ENCODE data around the gene NOBOX.

GRCh38 chr7:144390481-144390880 lies 13.0 kb downstream of the NOBOX start:
- TF ChIP-seq, protein P1, sequence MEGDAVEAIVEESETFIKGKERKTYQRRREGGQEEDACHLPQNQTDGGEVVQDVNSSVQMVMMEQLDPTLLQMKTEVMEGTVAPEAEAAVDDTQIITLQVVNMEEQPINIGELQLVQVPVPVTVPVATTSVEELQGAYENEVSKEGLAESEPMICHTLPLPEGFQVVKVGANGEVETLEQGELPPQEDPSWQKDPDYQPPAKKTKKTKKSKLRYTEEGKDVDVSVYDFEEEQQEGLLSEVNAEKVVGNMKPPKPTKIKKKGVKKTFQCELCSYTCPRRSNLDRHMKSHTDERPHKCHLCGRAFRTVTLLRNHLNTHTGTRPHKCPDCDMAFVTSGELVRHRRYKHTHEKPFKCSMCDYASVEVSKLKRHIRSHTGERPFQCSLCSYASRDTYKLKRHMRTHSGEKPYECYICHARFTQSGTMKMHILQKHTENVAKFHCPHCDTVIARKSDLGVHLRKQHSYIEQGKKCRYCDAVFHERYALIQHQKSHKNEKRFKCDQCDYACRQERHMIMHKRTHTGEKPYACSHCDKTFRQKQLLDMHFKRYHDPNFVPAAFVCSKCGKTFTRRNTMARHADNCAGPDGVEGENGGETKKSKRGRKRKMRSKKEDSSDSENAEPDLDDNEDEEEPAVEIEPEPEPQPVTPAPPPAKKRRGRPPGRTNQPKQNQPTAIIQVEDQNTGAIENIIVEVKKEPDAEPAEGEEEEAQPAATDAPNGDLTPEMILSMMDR (IDR thresholded peaks at IDR 0.05; ENCODE audit: low read depth, low read length, poor library complexity, severe bottlenecking), result no peak
- TF ChIP-seq EZH2phosphoT487 (IDR thresholded peaks at IDR 0.05; ENCODE audit: borderline replicate concordance, low read length), result no peak

Data from DOHH2 (cell line).